GM21515 (cell line): ENCODE measurements around the gene MCOLN3.
"Not testable (repeated sequence)": the region's sequence is repeated elsewhere in the genome, so short reads cannot be mapped to it uniquely, and the experiment has no call there.

Experiments used
- ATAC-seq: cut with Tn5 transposase; IDR thresholded peaks from one replicate; pipeline ENCODE4 v1.9.1; 2021; ENCODE audit not compliant: unreplicated experiment

Gene MCOLN3

GRCh38 chr1:84995484-84996334 lies 52.6 kb downstream of the MCOLN3 start:
- ATAC-seq = peak; percentile 52

- no peak for ATAC-seq
Observed at GRCh38 chr1:84991097-84991920, 57.0 kb downstream of the MCOLN3 start.

GRCh38 chr1:84988588-84988987 lies 59.7 kb downstream of the MCOLN3 start:
- peak; percentile 64 for ATAC-seq

- ATAC-seq = not testable (repeated sequence)
Observed at GRCh38 chr1:84986561-84986960, 61.7 kb downstream of the MCOLN3 start.

GRCh38 chr1:84985365-84985764 lies 62.9 kb downstream of the MCOLN3 start:
- ATAC-seq = no peak

- ATAC-seq = no peak
Observed at GRCh38 chr1:84982395-84982794, 65.9 kb downstream of the MCOLN3 start.

GRCh38 chr1:84975035-84975434 lies 73.3 kb downstream of the MCOLN3 start:
- peak; percentile 25 for ATAC-seq

GRCh38 chr1:84973498-84974334 lies 74.6 kb downstream of the MCOLN3 start:
- ATAC-seq = peak; percentile 58

- ATAC-seq = peak; percentile 45
Observed at GRCh38 chr1:84972377-84972987, 75.8 kb downstream of the MCOLN3 start.

GRCh38 chr1:84971957-84972356 lies 76.3 kb downstream of the MCOLN3 start:
- peak; percentile 44 for ATAC-seq

GRCh38 chr1:84969489-84970250 lies 78.6 kb downstream of the MCOLN3 start:
- ATAC-seq = peak; percentile 27

GRCh38 chr1:84968865-84969264 lies 79.4 kb downstream of the MCOLN3 start:
- ATAC-seq = no peak

GRCh38 chr1:84968101-84968500 lies 80.2 kb downstream of the MCOLN3 start:
- no peak for ATAC-seq
